ENCODE results near the gene SLCO4C1.

Gene SLCO4C1

DNA sequence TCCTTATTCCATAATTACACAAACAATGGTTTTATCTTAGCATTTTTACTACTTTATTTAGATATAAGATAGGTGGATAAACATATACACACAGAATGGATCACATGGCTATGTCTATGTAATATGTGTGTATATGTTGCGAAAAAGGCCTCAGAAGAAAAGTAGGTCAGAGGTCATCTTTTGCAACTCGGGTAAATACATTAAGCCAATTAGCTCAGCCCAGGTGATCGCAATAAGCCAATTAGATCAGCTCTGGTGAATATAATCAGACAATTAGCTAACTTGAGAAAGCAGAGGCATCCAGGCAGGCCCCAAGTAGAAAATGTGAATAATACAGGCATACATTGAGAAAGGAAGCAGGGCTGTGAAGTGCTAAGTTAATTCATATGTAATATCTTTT, 24.3 kb downstream of the SLCO4C1 start:
- no peak for DNase-seq (ENCODE audit: low spot score)
- ATAC-seq (ENCODE audit: low read depth) = no peak

DNA sequence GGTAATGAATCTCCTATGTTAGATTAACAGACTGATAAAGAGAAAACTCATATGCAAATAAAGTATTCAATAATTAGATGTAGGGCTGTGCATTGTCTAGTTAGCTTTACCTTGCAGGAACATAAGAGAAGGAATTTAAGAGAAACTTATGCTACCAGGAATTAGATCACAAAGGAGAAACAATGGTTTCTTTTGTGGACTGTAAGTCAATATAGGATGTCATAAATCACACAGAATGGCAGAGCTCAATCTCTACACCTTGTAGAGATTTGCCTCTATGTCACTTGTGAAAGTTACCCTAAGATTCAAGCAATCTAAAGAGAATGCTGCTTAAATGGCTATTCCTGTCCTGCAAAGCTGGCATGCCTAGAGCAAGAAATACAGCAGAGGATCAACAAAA, 26.0 kb downstream of the SLCO4C1 start:
- Histone ChIP-seq H3K27ac (ENCODE audit: poor library complexity, severe bottlenecking) (no peak overlapping the region), H3K4me3 (ENCODE audit: severe bottlenecking) (no peak overlapping the region), H3K4me1 (ENCODE audit: insufficient read depth, poor library complexity, severe bottlenecking) (no peaks in the 10 kb centered on the region), H3K9me3 (ENCODE audit: severe bottlenecking) (no peaks in the 10 kb centered on the region), H3K27me3 (ENCODE audit: insufficient read depth, poor library complexity, severe bottlenecking) (no peaks in the 10 kb centered on the region), H3K36me3 (ENCODE audit: low read depth) (no peaks in the 10 kb centered on the region)
- DNase-seq (ENCODE audit: low spot score) = no peak
- no peak for ATAC-seq (ENCODE audit: low read depth)
- TF ChIP-seq, protein P1, sequence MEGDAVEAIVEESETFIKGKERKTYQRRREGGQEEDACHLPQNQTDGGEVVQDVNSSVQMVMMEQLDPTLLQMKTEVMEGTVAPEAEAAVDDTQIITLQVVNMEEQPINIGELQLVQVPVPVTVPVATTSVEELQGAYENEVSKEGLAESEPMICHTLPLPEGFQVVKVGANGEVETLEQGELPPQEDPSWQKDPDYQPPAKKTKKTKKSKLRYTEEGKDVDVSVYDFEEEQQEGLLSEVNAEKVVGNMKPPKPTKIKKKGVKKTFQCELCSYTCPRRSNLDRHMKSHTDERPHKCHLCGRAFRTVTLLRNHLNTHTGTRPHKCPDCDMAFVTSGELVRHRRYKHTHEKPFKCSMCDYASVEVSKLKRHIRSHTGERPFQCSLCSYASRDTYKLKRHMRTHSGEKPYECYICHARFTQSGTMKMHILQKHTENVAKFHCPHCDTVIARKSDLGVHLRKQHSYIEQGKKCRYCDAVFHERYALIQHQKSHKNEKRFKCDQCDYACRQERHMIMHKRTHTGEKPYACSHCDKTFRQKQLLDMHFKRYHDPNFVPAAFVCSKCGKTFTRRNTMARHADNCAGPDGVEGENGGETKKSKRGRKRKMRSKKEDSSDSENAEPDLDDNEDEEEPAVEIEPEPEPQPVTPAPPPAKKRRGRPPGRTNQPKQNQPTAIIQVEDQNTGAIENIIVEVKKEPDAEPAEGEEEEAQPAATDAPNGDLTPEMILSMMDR (IDR thresholded peaks at IDR 0.05; ENCODE audit: poor library complexity, severe bottlenecking) = no peak

More for the DNA sequence above, 24.3 kb downstream of the SLCO4C1 start:
- Histone ChIP-seq H3K27me3 (ENCODE audit: insufficient read depth, poor library complexity, severe bottlenecking) (no peaks in the 10 kb centered on the region), H3K27ac (ENCODE audit: poor library complexity, severe bottlenecking) (no peak overlapping the region), H3K36me3 (ENCODE audit: low read depth) (no peaks in the 10 kb centered on the region), H3K9me3 (ENCODE audit: severe bottlenecking) (no peaks in the 10 kb centered on the region), H3K4me1 (ENCODE audit: insufficient read depth, poor library complexity, severe bottlenecking) (no peaks in the 10 kb centered on the region), H3K4me3 (ENCODE audit: severe bottlenecking) (no peak overlapping the region)
- TF ChIP-seq, protein P1 (IDR thresholded peaks at IDR 0.05; ENCODE audit: poor library complexity, severe bottlenecking) = no peak

DNA sequence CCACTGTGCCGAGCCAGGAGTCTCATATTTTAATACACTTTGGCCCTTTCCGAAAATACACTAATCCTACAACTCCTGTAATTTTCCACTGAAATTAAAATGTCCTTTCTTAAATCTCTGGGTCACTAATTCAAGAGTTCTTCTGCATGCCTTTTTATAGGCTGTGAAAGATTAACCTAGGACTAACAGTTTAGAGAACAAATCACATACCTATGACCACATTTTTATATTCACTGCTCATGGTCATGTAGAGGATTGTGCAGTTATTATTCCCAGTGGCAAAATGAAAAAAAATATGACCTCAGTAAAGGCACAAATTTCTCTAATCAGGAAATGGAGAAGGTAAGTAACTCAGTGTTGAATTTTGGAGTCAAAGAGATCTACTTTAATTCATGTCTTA, 33.4 kb downstream of the SLCO4C1 start:
- H3K4me3 ChIP-seq (ENCODE audit: severe bottlenecking) = no peak overlapping the region
- no peaks in the 10 kb centered on the region for H3K4me1 ChIP-seq (ENCODE audit: insufficient read depth, poor library complexity, severe bottlenecking)
- ATAC-seq (ENCODE audit: low read depth) (no peak), DNase-seq (ENCODE audit: low spot score) (no peak)
- TF ChIP-seq, protein P1 (IDR thresholded peaks at IDR 0.05; ENCODE audit: poor library complexity, severe bottlenecking) = no peak
- H3K9me3 ChIP-seq (ENCODE audit: severe bottlenecking) = no peaks in the 10 kb centered on the region
- peaks cover 23% of the 10 kb centered on the region for H3K27me3 ChIP-seq (ENCODE audit: insufficient read depth, poor library complexity, severe bottlenecking)
- no peak overlapping the region for H3K27ac ChIP-seq (ENCODE audit: poor library complexity, severe bottlenecking)
- H3K36me3 ChIP-seq (ENCODE audit: low read depth) = no peaks in the 10 kb centered on the region

DNA sequence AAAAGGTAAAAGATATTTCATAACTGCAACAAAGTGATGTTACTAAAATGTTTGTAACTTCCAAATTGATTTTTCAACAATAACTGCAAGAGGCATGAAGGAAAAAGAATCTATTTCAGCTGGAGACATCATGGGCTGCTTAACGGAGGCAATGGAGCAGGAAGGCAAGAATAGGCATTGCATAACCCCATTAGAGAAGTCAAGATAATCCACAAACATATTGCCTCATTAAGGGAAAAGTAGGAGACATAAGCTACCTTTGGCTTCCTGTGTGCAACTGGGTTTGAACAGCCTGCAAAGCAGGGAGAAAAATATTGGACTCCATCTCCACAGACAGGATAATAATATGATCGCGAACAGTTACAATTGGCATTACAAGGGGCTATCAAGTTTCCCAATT, 46.7 kb downstream of the SLCO4C1 start:
- H3K36me3 ChIP-seq (ENCODE audit: low read depth) = no peaks in the 10 kb centered on the region
- H3K27me3 ChIP-seq (ENCODE audit: insufficient read depth, poor library complexity, severe bottlenecking) = no peaks in the 10 kb centered on the region
- ATAC-seq (ENCODE audit: low read depth) = no peak
- no peaks in the 10 kb centered on the region for H3K4me1 ChIP-seq (ENCODE audit: insufficient read depth, poor library complexity, severe bottlenecking)
- TF ChIP-seq, protein P1 (IDR thresholded peaks at IDR 0.05; ENCODE audit: poor library complexity, severe bottlenecking) = no peak
- H3K27ac ChIP-seq (ENCODE audit: poor library complexity, severe bottlenecking) = no peak overlapping the region
- H3K4me3 ChIP-seq (ENCODE audit: severe bottlenecking) = no peak overlapping the region
- H3K9me3 ChIP-seq (ENCODE audit: severe bottlenecking) = no peaks in the 10 kb centered on the region
- no peak for DNase-seq (ENCODE audit: low spot score)

DNA sequence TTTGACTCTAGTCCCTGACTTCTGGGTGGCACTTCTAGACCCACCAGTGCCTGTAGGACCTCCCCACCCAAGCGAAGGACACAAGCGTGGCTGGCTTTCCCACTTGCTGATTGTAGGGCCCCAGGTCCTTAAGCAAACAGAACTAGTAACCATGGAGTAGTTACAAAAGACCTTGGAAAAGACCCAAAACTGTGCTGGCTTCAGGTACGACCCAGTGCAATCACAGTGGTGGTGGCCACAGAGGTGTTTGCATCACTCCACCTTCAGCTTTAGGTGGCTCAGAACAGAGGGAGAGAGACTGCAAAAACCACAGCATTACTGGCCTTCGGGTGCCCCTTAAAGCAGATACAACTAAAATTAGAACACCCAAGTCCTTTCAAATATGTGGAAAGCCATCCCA, 52.9 kb downstream of the SLCO4C1 start:
- Histone ChIP-seq H3K27ac (ENCODE audit: poor library complexity, severe bottlenecking) (no peak overlapping the region), H3K27me3 (ENCODE audit: insufficient read depth, poor library complexity, severe bottlenecking) (no peaks in the 10 kb centered on the region), H3K4me3 (ENCODE audit: severe bottlenecking) (no peak overlapping the region), H3K4me1 (ENCODE audit: insufficient read depth, poor library complexity, severe bottlenecking) (no peaks in the 10 kb centered on the region), H3K36me3 (ENCODE audit: low read depth) (no peaks in the 10 kb centered on the region), H3K9me3 (ENCODE audit: severe bottlenecking) (no peaks in the 10 kb centered on the region)
- DNase-seq (ENCODE audit: low spot score) (no peak), ATAC-seq (ENCODE audit: low read depth) (no peak)
- TF ChIP-seq, protein P1 (IDR thresholded peaks at IDR 0.05; ENCODE audit: poor library complexity, severe bottlenecking) = no peak

Data from RWPE2 (cell line).